HG02571 (cell line): ENCODE results near the gene MYBPHL.

Experiments
- ATAC-seq: cut with Tn5 transposase; IDR thresholded peaks from one replicate; pipeline ENCODE4 v1.9.1; 2021; ENCODE audit warnings: mild to moderate bottlenecking, moderate library complexity; ENCODE audit not compliant: unreplicated experiment

The MYBPHL gene

GRCh38 chr1:109266965-109267364 lies 39.8 kb downstream of the MYBPHL start:
- no peak for ATAC-seq

GRCh38 chr1:109265741-109266330 lies 41.0 kb downstream of the MYBPHL start:
- no peak for ATAC-seq

- no peak for ATAC-seq
Measured at GRCh38 chr1:109265016-109265415, 41.8 kb downstream of the MYBPHL start.

- no peak for ATAC-seq
Measured at GRCh38 chr1:109264379-109264755, 42.4 kb downstream of the MYBPHL start.

DNA sequence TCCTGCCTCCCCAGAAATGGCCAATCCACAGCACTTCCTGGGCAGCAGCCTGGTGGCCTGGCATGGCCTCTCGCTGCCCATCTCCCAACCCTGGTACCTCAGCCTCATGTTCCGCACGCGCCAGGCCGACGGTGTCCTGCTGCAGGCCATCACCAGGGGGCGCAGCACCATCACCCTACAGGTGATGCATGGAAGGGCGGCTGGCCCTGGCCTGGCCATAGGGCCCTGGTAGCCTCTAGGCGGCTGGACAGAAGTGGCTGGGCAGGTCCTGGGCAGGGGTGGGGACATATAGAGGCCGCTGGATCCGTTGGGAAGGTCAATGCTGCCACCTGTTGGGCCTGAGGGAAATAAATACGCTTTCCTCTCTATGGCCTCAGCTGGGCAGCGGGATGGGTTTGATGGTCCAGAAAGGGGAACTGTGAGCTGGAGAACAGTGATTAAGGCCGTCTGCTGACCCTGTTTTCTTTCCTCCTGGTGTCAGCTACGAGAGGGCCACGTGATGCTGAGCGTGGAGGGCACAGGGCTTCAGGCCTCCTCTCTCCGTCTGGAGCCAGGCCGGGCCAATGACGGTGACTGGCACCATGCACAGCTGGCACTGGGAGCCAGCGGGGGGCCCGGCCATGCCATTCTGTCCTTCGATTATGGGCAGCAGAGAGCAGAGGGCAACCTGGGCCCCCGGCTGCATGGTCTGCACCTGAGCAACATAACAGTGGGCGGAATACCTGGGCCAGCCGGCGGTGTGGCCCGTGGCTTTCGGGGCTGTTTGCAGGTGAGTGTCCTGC lies 43.0 kb downstream of the MYBPHL start:
- no peak for ATAC-seq

DNA sequence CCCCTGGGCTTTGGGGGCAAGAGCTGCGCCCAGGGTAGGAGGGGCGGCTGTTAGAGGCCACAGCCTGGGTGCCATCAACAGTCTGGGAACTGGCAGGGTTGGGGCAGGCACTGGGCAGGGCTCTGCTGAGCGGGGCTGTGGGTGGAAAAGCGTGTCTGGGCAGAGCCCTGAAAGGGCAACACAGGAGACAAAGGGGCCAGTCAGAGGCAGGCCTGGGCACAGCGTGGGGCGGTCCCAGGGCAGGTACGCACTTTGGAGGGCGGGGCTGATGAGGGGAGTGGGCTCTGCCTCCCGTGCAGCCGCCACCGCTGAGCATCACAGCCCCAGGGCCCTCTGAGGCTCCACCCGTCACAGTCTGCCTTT lies 43.6 kb downstream of the MYBPHL start:
- no peak for ATAC-seq

DNA sequence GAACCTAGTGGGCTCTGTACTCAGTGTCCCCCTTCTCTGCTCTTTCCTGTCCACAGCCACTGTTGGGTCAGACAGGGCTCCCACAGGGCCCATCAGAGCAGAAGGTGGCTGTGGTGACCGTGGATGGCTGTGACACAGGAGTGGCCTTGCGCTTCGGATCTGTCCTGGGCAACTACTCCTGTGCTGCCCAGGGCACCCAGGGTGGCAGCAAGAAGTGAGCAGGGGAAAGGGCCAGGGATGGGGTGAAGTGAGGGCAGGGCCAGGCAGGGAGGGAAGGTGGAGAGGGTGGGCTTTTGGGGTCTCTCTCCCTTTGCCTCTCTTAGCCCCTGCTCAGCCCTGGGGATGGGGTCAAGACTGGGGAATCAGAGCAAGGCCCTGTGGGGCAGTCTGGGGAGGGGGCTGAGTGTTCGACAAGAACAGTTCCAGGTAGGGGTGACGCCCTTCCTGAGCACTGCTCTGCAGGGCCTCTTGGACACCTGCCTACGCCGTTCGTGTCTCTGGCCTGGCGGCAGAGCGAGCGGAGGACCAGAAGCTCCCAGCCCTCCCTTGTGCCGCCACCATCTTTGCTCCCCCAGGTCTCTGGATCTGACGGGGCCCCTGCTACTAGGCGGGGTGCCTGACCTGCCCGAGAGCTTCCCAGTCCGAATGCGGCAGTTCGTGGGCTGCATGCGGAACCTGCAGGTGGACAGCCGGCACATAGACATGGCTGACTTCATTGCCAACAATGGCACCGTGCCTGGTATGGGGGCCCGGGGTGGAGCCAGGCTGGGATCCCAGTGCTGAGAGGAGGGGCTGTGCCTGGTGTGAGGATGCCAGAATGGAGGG lies 44.4 kb downstream of the MYBPHL start:
- ATAC-seq: no peak

DNA sequence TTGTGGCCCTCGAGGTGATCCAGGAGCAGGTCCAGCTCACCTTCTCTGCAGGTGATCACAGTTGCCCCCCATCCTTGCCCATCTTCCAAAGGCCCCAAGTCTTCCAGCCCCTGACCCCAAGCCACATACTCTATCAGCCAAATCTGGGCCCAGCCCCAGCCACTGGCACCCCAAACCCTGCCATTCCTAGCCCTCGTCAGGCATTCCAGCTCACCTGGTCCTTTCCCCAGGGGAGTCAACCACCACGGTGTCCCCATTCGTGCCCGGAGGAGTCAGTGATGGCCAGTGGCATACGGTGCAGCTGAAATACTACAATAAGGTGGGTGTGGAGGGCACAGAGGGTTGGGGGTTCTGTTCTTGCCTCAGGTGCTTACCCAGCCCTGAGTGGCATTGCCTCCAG lies 45.2 kb downstream of the MYBPHL start:
- no peak for ATAC-seq

DNA sequence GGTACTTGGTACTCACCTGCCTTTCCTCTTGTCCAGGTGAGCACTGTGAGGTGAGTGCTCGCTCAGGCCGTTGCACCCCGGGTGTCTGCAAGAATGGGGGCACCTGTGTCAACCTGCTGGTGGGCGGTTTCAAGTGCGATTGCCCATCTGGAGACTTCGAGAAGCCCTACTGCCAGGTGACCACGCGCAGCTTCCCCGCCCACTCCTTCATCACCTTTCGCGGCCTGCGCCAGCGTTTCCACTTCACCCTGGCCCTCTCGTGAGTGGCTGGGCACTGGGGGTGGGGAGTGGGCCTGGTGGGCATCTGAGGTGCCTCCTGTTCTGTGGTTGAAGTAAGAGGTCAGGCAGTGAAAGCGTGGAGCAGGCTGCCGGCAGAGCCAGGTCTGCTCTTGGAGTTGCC lies 45.8 kb downstream of the MYBPHL start:
- ATAC-seq: no peak

DNA sequence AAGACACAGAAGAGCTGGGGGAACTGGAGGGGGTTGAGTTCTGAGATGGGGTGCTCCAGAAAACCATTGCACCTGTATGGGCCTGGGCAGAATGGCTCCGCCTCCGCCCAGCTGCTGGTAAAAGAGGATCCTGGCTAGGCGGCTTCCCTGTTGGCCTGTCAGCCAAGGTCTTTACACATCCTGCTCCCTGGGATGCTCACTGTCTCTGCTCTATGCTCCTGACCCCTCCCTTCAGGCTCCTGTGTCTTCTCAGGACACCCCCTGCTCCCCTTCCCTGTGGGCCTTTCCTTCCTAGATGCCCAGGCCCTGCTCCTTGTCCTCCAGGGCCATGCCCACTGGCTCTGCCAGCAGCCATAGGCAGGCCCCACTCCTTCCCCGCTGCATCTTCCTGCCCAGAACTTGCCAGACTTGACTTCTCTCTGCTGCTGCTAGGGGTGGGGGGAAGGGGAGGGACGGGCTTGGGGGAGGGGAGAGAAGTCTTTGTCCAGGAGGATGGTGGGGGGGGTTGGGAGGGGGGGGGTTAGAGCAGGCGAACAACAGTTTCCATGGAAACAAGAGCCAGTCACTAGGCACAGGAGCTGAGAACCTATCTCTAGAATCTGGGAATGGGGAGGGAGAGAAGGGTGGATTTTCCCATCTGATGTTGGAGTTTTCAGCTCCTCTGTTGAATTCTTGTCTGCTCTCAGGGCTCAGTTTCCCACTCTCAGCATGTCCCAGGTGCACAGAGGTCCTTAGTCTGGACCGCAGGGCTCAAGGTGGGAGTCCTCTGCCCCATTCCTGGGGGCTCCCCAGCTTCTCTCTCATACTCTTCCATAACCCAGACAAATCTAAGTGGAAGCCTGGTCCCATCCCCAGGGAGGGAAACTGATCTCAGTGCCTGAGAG lies 46.9 kb downstream of the MYBPHL start:
- no peak for ATAC-seq

DNA sequence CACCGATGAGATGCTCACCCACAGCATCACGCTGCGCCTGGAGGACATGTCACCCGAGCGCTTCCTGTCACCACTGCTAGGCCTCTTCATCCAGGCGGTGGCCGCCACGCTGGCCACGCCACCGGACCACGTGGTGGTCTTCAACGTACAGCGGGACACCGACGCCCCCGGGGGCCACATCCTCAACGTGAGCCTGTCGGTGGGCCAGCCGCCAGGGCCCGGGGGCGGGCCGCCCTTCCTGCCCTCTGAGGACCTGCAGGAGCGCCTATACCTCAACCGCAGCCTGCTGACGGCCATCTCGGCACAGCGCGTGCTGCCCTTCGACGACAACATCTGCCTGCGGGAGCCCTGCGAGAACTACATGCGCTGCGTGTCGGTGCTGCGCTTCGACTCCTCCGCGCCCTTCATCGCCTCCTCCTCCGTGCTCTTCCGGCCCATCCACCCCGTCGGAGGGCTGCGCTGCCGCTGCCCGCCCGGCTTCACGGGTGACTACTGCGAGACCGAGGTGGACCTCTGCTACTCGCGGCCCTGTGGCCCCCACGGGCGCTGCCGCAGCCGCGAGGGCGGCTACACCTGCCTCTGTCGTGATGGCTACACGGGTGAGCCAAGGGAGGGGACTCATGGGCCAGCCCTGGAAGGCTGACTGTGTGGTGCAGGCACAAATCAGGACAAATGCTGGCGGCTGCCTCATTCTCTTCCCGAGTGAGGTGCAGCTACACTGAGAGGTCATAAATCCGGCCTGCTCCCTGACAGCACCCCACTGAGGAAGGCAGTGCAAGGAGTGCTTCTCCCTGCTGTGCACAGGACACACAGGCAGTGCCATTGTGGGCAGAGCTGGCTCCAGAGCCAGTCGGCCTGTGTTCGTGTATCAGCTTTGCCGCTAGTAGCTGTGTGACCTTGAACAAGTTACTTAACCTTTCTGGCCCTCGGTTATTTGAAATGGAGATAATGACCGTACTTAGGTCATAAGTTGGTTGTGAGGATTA lies 48.0 kb downstream of the MYBPHL start:
- ATAC-seq: no peak

- ATAC-seq: no peak
Measured at GRCh38 chr1:109257682-109258421, 49.0 kb downstream of the MYBPHL start.

- no peak for ATAC-seq
Measured at GRCh38 chr1:109256971-109257681, 49.7 kb downstream of the MYBPHL start.

GRCh38 chr1:109256085-109256484 lies 50.7 kb downstream of the MYBPHL start:
- ATAC-seq: no peak

- no peak for ATAC-seq
Measured at GRCh38 chr1:109255678-109256077, 51.1 kb downstream of the MYBPHL start.

DNA sequence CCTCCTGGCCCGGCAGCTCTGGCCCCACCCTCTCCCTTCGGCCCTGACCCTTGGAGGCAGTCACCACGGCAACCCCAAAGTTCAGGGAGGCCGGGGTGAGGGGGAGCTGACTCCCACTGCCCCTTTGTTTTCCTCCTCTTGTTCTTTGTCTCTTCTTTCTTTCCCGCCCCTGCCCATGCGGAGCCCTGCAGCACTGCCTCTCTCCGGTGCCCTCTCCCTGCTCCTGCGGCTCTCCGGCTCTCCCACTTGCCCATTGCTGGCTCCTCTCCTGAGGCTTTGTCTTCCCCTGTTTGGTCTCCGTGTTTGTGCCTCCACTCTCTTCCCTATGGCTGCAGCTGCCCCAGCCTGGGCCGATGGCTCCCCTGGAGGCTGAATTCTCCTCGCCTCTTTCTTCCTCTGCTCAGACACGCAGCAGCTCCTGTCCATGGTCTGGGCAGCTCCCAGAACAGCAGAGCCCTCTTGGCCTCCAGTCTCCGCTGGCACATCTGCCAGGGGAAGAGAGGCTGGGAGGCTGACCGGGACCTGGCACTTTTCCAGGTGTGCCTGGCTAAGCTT lies 51.6 kb downstream of the MYBPHL start:
- no peak for ATAC-seq

DNA sequence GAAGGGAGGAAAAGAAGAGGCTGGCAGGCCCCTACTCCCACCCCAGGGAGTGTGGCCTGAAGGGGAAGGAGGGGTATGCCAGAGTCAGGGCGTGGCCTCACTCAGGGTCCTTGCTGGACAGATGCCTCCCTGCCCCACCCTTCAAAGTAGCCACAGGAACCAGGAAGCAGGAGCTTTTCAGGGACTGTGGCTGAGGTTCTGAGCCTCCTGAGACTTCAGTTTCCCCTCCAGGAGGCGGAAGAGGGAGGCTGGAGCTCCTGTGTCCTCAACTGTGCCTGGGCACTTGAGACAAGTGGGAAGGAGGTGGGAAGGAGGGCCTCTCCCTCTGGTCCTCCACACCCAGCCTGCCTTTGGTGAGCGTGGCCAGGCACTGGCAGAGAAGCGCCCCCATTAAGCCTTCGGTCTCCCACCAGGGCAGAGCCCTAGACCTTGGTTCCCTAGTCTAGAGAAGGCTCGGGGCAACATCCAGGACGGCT lies 52.2 kb downstream of the MYBPHL start:
- ATAC-seq: no peak
